Epithelial cell of proximal tubule (primary cell): ENCODE measurements around the gene TNP1. TPM values are rescaled to one million over a fixed set of nuclear protein-coding genes. Genes with fewer than 3 reads are reported as not detected.

ENCODE experiments used
- DNase-seq: peaks from one replicate; pipeline ENCODE4 v3.0.0-alpha.2; 2011; ENCODE audit warnings: low read depth
- H3K4me3 ChIP-seq: 2 replicates; pipeline ENCODE4 v1.5.1; 2011; ENCODE audit warnings: low read depth, mild to moderate bottlenecking, low read length
- CTCF ChIP-seq: conservative IDR thresholded peaks from 2 replicates; pipeline ENCODE4 v1.5.1; 2012; ENCODE audit warnings: low read depth, mild to moderate bottlenecking, low read length
- total RNA-seq: library from RNA; depleted of rRNA; stranded (reverse); fragments of >200 nt; gene quantifications from 2 replicates; pipeline ENCODE4 v1.2.3, GENCODE V29; 2015

The TNP1 gene
- total RNA-seq, 1 donor from 2014 or later = not detected

DNA sequence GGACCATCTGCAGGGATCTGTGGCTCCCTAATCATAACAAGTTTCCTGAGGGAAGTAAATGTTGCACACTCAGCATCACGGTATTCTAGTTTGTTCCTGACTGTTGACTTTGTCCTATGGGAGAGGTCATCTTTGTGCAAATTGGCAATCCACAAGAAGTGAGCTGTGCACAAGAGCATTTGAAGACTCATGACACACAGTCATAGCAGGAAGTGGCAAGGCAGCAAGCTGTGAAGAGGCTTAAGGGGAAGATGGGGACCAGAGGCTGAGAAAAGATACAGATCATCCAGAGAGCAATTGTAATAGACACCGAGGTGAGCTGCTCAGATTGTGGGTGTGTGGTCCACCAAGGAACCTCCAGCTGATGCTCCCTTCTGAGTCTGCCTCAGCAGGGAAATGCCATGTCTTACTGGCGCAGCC, 2.7 kb downstream of the TNP1 start:
- TF ChIP-seq CTCF = no peak
- peak; percentile 39 for DNase-seq
- H3K4me3 ChIP-seq = no peak overlapping the region

- no peak for DNase-seq
- no peak for TF ChIP-seq CTCF
- H3K4me3 ChIP-seq = no peak overlapping the region
Observed at GRCh38 chr2:216856406-216857065, 3.3 kb downstream of the TNP1 start.

DNA sequence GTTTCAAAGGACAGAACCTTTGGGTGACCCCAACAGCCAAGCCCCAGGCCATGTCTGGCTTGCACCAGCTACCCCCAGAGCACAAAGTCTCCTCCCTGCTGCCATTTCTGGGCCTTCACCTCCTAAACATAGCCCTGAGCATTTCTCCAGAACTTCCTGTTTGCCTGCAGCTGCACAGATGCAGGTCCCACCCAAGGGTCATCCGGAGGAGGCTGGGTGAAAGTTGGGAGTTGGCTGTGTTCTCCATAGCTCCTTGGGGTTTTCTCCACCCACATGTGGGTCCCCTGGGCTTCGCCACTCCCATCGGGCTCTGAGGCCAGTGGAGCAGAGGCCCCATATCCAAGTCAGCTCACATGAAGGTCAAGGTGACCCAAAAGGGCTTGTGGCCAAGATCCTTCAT, 4.3 kb downstream of the TNP1 start:
- no peak for TF ChIP-seq CTCF
- no peak overlapping the region for H3K4me3 ChIP-seq
- no peak for DNase-seq

DNA sequence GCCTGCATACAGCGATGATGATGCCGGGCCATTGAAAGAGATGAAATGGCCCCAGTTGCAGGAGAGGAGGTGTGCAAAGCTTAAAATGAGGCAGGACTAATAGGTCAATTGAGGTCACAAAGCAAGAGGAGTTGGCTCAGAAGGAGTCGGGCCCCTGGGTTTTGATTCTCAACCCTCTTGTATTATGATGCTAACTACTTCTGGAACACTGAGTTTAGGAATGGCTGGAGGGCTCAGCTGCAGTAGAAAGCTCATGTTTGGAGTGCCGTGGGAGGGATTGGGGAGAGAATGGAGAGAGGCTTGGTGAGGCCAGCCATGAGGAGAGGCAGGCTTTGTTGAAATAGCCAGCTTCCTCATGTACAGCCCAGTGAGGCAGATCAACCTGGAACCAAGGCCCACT, 4.8 kb downstream of the TNP1 start:
- no peak overlapping the region for H3K4me3 ChIP-seq
- no peak for DNase-seq
- no peak for TF ChIP-seq CTCF

GRCh38 chr2:216851486-216852090, 8.3 kb downstream of the TNP1 start:
- H3K4me3 ChIP-seq = no peak overlapping the region
- TF ChIP-seq CTCF = no peak
- no peak for DNase-seq

DNA sequence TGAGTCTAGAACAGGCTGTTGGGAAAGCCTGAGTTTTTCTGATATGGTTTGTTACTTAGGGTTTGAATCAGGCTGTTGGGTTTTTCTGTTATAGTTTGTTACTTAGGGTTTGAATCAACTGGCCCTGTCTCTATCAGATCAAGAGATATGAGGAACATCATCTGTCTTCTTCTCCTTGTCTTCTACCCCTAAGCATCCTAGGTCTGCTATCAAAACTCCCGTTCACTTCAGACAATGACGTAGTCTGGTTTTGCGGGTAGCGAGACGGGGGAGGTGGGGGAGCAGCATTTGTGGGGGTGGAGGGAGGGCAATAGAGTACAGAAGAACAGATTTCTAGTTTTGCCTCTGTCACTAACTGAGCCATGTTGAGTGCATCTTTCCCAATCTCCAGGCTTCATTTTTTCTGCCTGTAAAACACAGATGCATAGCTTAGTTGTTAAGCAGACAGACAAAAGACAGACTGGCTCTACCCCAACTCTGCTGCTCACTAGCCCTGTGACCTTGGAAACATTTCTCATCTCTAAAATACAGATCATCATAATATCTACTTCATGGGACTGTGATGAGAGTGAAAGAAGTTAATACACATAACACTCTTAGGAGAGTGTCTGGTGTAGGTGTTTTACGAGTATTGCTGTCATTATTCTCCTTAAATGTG, 9.1 kb downstream of the TNP1 start:
- no peak overlapping the region for H3K4me3 ChIP-seq
- TF ChIP-seq CTCF = no peak
- DNase-seq = no peak
